Activated T-helper 2 cell treated with anti-CD3 and anti-CD28 coated beads, Interferon-gamma antibody, Interleukin-2, Interleukin-4, amounts not matched to agents 10 μg/mL and 5 μg/mL and 100 μg/mL, durations not matched to agents 14 hours and 24 hours and 36 hours (primary cell): Measurements from ENCODE around the gene MAGOH. TPM values are rescaled to one million over a fixed set of nuclear protein-coding genes. Genes with fewer than 3 reads are reported as not detected.
A peak's percentile ranks its signal among the peaks of the same experiment; 100 is the strongest.
"Not testable (repeated sequence)": the region's sequence is repeated elsewhere in the genome, so short reads cannot be mapped to it uniquely, and the experiment has no call there.

Source experiments
- DNase-seq: peaks from one replicate; pipeline ENCODE4 v3.0.0; 2021; ENCODE audit warnings: low spot score
- H3K27ac Mint-ChIP-seq: one replicate; pipeline ENCODE4 v1.8.0; 2021; ENCODE audit warnings: mixed read lengths
- H3K27me3 Mint-ChIP-seq: one replicate; pipeline ENCODE4 v1.8.0; 2021; ENCODE audit warnings: low read depth, mixed read lengths
- H3K36me3 Mint-ChIP-seq: one replicate; pipeline ENCODE4 v1.8.0; 2021; ENCODE audit warnings: low read depth, mixed read lengths
- H3K4me1 Mint-ChIP-seq: one replicate; pipeline ENCODE4 v1.8.0; 2021; ENCODE audit warnings: low read depth, mixed read lengths
- H3K4me3 Mint-ChIP-seq: one replicate; pipeline ENCODE4 v1.8.0; 2021; ENCODE audit warnings: low read depth, mild to moderate bottlenecking, moderate library complexity, mixed read lengths
- H3K9me3 Mint-ChIP-seq: one replicate; pipeline ENCODE4 v1.8.0; 2021; ENCODE audit warnings: mixed read lengths
- intact Hi-C: fragments of 100-400 bp; cut with micrococcal nuclease; formaldehyde crosslinking; loops from one replicate; pipeline ENCODE4 v1.15.1; 2023
- total RNA-seq: library from RNA; stranded (reverse); gene quantifications from 2 replicates; pipeline ENCODE4 v1.2.3, GENCODE V29; 2022

MAGOH gene
- total RNA-seq = 89.0 and 90.2 TPM in 2 replicates

DNA sequence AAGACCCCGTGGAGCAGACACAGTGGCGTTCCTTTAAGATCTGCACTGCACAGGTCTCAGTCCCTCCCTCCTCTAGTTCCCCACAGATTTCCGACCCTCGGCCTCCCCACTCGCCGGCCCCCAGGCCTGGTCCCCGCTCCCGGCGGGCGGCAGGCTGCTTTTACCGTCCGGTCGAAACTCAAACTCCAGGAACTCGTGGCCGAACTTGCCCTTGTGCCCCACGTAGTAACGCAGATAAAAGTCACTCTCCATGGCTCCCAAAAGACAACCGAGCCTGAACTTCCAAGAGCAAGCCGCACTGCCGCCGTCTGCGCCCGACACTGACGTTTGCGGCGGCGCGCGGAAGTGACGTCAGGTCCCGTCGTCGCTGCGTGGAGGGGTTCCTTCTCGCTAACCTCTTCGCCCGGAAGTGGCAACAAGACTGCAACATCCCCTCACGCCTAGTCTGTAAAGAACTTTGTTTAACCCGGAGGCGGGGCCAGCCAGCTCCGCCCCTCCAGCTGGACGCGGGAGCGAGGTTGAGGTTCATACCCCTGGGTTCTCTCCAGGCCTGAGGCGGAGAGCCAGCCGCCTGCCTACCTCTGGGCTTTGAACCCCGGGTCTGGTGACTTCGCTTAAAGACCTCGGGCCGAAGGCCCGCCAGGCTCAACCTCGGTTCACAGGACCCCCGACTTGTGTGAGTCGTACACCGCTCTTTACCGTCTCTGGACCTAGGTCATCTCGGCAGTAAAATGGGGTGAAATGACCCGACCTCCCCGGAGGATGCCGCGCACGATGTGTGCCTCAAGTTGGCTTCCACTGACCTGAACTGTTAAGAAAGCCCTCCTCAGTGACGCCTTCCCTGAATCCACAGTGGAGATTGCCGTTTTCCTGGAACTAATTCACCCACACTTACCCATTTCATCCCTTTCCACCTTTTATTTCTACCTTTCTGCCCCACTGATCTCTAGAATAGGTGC lies at the start of gene MAGOH:
Gene MAGOH, minus strand, starts transcription at position 322 of the 959 bp plus-strand sequence. Its CDS starts 70 bp downstream, at position 252.
- intact Hi-C loops = loop anchor here (2.0 kb wide), 1 partner anchor 88 kb away; no protein-coding TSS in a partner anchor
- H3K27me3 Mint-ChIP-seq = no peaks in the 10 kb centered on the region
- H3K4me3 Mint-ChIP-seq = peak within 1 kb of the TSS; percentile 97
- H3K27ac Mint-ChIP-seq = peak within 1 kb of the TSS; percentile 93
- H3K36me3 Mint-ChIP-seq = peaks cover 37% of the 10 kb centered on the region
- peaks cover 19% of the 10 kb centered on the region for H3K4me1 Mint-ChIP-seq
- no peaks in the 10 kb centered on the region for H3K9me3 Mint-ChIP-seq
- peak; percentile 94 for DNase-seq

DNA sequence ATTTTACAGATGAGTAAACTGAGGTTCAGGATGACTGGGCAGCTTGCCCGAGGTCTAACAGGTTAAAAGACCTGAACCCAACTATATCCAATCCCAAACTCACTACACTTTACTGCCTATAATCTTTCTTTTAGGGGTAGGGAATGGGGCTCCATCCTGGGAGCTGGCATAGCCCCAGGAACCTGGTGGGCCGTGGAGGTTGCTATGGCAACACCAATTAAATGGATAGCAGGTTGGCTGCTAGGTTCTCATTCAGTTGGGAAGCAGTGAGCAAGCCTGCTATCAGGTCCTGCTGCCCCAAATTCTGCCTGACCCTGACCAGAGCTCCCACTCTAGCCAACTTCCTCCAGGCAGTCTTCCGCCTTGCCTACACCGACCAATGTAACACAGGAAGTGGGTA lies 48.6 kb upstream of the MAGOH start:
- intact Hi-C loops = no loop called here
- Mint-ChIP-seq H3K27ac (no peak overlapping the region), H3K36me3 (peaks cover 42% of the 10 kb centered on the region), H3K9me3 (no peaks in the 10 kb centered on the region), H3K27me3 (no peaks in the 10 kb centered on the region), H3K4me1 (peaks cover 7% of the 10 kb centered on the region), H3K4me3 (no peak overlapping the region)
- no peak for DNase-seq

DNA sequence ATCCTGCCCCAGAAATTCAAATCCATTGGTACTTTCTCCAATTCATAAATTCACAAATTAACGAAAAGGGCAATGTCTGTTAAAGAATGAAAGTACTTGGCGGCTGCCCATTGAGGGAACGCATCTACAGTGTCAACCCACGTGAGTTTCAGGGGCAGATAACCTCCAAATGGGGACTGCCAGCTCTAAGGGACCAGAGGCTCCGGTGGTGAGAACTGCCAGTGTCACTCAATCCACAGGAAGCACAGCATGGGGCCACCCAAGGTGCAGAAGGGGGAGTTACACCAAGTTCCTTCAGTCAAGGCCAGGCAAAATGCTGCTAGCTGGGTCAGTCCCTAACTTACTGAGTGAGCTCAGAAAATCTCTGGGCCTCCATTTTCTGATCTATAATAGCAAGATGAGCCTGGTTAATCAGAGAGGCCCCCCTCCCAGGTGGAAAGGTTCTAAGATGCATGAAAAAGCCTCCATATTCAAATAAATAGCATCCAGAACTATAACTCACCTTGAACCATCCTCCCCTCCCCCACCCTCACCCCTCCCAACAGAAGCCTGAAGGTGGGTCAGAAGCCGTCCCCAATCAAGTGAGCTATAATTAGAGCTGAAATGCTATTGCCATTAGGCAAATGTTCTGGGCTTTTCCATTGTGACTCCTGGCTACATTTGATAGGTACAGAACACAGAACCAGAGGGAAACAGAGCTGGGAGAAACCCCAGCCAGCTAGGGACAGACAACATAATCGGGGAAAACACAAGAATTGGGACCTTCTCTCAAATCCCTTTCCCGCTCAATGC lies 47.8 kb upstream of the MAGOH start:
- Mint-ChIP-seq H3K27me3 (no peaks in the 10 kb centered on the region), H3K4me3 (no peak overlapping the region), H3K27ac (no peak overlapping the region), H3K9me3 (no peaks in the 10 kb centered on the region), H3K36me3 (peaks cover 45% of the 10 kb centered on the region), H3K4me1 (peaks cover 3% of the 10 kb centered on the region)
- DNase-seq = no peak
- intact Hi-C loops = no loop called here

DNA sequence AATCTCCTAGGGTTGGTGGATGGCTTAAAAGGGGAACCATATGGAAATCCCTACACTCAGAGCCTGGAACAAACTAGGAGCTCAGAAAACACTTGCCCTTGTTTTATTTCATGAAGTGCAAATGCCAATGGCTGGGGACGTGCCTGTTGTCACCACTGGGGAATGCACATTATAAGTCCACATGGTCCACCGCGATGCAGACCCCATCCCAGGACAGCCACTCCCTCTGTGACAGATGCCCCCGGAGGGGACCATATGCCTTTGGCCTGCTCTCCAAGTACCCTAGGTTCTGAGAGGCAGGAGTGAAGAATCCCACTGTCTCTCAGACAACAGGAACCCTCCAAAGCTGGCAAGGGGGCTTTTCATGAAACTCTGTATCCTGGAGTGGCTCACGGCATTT lies 47.2 kb upstream of the MAGOH start:
- peaks cover 3% of the 10 kb centered on the region for H3K4me1 Mint-ChIP-seq
- H3K36me3 Mint-ChIP-seq = peaks cover 47% of the 10 kb centered on the region
- no peak for DNase-seq
- no peak overlapping the region for H3K27ac Mint-ChIP-seq
- H3K27me3 Mint-ChIP-seq = no peaks in the 10 kb centered on the region
- no peaks in the 10 kb centered on the region for H3K9me3 Mint-ChIP-seq
- intact Hi-C loops = no loop called here
- no peak overlapping the region for H3K4me3 Mint-ChIP-seq

DNA sequence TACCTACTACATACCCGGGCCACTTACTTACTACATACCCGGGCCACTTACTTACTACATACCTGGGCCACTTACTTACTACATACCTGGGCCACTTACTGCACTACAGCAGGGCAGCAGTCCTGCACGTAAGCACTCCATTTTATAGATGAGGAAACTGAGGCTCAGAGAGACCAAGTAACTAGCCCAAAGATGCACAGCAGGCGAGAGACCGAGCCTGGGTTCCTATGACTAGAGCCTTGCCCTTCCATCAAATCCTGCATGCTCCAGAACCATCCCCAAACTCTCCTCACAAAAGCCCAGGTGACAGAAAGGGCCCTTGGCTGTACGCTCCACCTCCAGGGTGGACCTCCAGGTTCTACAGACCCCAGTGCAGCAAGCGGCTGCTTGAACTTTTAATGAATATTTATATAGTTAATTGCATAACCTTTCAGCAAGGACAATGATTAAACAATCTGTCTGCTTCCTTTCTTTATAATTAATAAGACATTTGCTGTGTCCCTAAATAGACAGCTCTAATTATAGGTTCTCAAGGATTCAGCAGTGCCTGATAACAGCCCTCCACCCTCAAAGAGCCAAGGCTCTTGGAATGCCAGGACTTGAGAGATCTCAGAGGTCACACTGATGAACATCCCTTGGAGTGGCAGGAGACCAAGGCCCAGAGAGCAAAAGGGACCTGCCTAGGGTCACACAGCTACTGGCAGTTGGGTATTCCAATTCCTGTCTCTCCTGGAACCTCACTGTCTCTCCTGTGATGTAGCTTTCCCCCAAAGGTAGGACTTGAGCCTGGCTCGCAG lies 46.1 kb upstream of the MAGOH start:
- no peaks in the 10 kb centered on the region for H3K27me3 Mint-ChIP-seq

DNA sequence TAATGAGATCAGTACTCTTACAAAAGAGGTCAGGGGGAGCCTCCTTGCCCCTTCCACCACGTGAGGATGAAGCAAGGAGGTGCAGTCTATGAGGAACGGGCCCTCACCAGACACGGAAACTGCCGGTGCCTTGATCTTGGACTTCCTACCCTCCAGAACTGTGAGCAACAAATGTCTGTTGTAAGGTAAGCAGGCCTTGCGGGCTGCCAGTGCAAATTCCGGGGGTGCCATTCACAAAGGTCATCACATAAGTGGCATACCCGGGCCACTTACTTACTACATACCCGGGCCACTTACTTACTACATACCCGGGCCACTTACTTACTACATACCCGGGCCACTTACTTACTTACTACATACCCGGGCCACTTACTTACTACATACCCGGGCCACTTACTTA lies 44.8 kb upstream of the MAGOH start:
- DNase-seq, H3K9me3 Mint-ChIP-seq, H3K27me3 Mint-ChIP-seq, H3K27ac Mint-ChIP-seq, H3K4me3 Mint-ChIP-seq, intact Hi-C loops, H3K4me1 Mint-ChIP-seq: not testable (repeated sequence)
- peaks cover 50% of the 10 kb centered on the region for H3K36me3 Mint-ChIP-seq

More for the DNA sequence above, 46.1 kb upstream of the MAGOH start:
- Mint-ChIP-seq H3K36me3 (peaks cover 50% of the 10 kb centered on the region), H3K27ac (no peak overlapping the region), H3K9me3 (no peaks in the 10 kb centered on the region), H3K4me1 (peaks cover 3% of the 10 kb centered on the region), H3K4me3 (no peak overlapping the region)
- DNase-seq = no peak
- intact Hi-C loops = no loop called here

DNA sequence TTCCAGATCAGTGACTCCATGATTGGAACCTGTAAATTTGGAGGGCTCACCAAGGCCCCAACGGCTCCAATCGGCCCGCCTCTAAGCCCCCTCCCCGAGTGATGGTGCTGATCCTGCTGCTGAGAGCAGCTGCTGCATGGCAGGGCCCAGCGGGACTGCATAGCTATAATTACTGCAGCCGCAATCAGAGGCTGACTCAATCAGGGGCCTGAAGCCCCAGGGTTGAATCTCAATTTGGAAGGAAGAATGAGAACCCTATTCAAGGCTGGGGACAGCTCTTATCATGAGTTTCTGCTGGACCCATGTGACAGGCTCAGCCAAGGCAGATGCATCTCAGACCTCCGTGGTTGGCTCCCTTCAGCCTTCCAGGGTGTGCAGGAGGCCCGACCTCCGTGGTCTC lies 42.8 kb upstream of the MAGOH start:
- Mint-ChIP-seq H3K36me3 (peaks cover 47% of the 10 kb centered on the region), H3K9me3 (no peaks in the 10 kb centered on the region), H3K27ac (no peak overlapping the region), H3K27me3 (no peaks in the 10 kb centered on the region), H3K4me3 (no peak overlapping the region), H3K4me1 (no peaks in the 10 kb centered on the region)
- intact Hi-C loops = no loop called here
- no peak for DNase-seq

DNA sequence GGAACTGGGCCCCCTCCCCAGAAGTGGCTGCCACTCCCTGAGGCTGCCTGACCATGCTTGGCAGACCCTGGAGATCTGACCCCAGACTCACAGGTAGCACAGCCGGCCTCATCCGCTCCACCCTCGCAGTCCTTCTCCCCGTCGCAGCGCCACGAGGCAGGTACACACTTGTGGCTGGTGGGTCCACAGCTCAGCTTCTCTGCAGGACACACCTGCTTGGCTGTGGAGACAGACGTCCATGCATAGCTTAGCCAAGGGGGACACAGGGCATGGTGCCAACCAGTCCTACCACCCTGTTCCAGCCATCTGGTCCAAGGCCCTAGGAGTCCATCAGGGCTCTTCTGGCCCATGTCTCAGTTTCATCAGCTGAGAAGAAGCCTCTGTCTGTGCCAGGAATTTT lies 42.2 kb upstream of the MAGOH start:
- peaks cover 52% of the 10 kb centered on the region for H3K36me3 Mint-ChIP-seq
- intact Hi-C loops = no loop called here
- no peaks in the 10 kb centered on the region for H3K27me3 Mint-ChIP-seq
- H3K27ac Mint-ChIP-seq = no peak overlapping the region
- H3K9me3 Mint-ChIP-seq = no peaks in the 10 kb centered on the region
- no peak for DNase-seq
- H3K4me3 Mint-ChIP-seq = no peak overlapping the region
- no peaks in the 10 kb centered on the region for H3K4me1 Mint-ChIP-seq

DNA sequence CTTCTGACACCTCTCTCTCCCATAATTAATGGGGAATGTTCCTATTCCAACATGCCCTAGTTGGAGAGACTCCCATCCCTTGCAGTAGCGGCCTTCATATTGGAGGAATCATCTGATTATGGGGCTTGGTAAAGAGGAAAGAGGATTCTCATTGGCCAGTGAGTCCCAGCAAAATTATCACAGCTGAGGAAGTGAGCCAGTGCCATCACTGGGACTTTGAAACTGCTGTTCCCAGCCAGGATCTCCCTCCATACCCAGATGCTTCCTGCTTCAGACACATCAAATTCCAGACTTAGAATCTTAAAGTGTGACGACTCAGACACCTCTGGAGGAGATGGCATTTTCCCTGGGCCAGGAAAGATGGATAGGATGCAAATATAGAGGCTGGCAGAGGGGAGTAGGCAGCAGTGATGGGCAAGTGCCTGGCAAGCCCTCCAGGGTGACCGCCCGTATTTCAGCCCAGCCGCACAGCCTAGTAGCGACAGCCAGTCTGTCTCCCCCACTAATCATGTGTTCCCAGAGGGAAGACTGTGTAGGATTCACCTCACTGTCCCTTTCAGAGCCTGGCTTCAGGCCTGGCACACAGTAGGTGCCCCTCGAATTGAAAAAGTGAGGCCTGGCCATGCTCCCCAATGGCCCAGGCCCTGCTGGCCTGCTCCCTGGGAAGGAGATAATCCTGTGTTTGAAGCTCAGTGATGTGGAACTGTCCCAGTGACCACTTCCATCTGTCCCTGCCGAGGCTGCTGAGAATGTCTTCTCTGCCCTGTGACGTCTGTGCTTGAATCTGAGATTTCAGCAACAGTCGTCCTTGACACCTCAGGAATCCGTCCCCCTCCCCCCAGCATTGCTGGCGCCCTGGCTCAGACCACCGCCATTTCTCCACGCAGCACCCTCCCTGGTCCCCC lies 41.2 kb upstream of the MAGOH start:
- H3K9me3 Mint-ChIP-seq = no peaks in the 10 kb centered on the region
- H3K27me3 Mint-ChIP-seq = no peaks in the 10 kb centered on the region
- no peaks in the 10 kb centered on the region for H3K4me1 Mint-ChIP-seq
- no peak overlapping the region for H3K4me3 Mint-ChIP-seq
- no peak for DNase-seq
- H3K36me3 Mint-ChIP-seq = peaks cover 56% of the 10 kb centered on the region
- intact Hi-C loops = loop anchor here (10.0 kb wide), 1 partner anchor 45 kb away; the partner anchor contains the start of gene LRP8
- H3K27ac Mint-ChIP-seq = no peak overlapping the region

DNA sequence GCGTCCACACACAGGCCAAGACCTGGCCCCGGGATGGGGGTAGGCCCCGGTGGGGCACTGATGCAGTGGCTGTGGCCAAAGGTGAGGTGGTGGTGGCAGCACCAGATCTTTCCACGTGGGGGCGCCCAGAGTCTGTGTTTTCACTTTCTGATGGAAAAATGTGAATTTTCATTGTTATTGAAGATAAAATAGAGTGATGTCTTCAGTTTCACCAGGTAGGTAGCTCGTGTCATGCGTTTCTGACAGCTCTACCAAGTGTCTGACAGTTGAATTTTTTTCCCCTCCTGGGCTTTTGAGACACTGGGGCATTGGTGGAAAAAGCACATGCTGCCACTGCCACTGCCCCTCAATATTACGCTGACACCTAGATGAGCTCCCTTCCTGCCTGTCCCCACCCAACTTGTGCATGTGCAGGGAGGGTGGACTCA lies 40.0 kb upstream of the MAGOH start:
- H3K27me3 Mint-ChIP-seq = no peaks in the 10 kb centered on the region
- intact Hi-C loops = loop anchor here (1.0 to 10.0 kb wide), 2 partner anchors 46 to 115 kb away; partner anchors contain the start of gene LRP8
- peaks cover 57% of the 10 kb centered on the region for H3K36me3 Mint-ChIP-seq

DNA sequence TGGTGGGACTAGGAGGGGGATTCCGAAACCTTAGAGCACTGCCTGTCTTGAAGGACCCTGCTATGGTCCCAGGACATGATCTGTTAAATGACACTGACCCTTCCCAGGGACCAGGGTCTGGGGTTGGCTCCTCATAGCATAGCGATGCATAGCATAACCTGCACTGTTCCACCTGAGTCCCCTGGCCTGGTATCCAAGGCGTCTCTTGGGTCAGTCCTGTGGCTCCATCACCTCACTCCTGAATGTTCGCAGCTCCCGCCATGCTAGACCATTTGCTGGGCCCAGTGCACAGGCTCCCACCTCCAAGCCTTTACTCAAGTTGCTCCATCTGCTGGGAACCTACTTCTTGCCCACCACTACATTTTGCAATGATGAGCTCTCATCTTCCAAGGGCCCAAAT lies 39.0 kb upstream of the MAGOH start:
- Mint-ChIP-seq H3K9me3 (no peaks in the 10 kb centered on the region), H3K27ac (peak overlapping the region; percentile 42), H3K4me1 (no peaks in the 10 kb centered on the region), H3K27me3 (no peaks in the 10 kb centered on the region), H3K36me3 (peaks cover 64% of the 10 kb centered on the region), H3K4me3 (no peak overlapping the region)
- DNase-seq = no peak
- intact Hi-C loops = loop anchor here (10.0 kb wide), 1 partner anchor 47 kb away; the partner anchor contains the start of gene LRP8

More for the DNA sequence above, 40.0 kb upstream of the MAGOH start:
- Mint-ChIP-seq H3K9me3 (no peaks in the 10 kb centered on the region), H3K4me3 (no peak overlapping the region), H3K27ac (peak overlapping the region; percentile 58), H3K4me1 (no peaks in the 10 kb centered on the region)
- DNase-seq = peak; percentile 62
